GM10248 (cell line): ENCODE data around the gene PIGM.

Source experiments
- CTCF ChIA-PET: fragments of 300-600 bp; sonication (Branson Sonifier 250); formaldehyde crosslinking; extraction: SDS; loops from one replicate; lab custom pipeline; 2021; ENCODE audit warnings: antibody characterized with exemption; lab: Yijun Ruan, JAX
- POLR2A ChIA-PET: fragments of 350-650 bp; sonication (Branson Sonifier 250); formaldehyde crosslinking; extraction: SDS; loops from one replicate; lab custom pipeline; 2020; ENCODE audit warnings: antibody characterized with exemption; lab: Yijun Ruan, JAX
- DNase-seq: peaks from one replicate; pipeline ENCODE4 v3.0.0; 2012; ENCODE audit errors: extremely low spot score
- TF ChIP-seq, protein P1 (sequence below): IDR thresholded peaks from 2 replicates; pipeline ENCODE4 v1.5.1; 2012; ENCODE audit warnings: mild to moderate bottlenecking, low read depth; ENCODE audit errors: extremely low read depth, missing control alignments, control extremely low read depth

PIGM gene

DNA sequence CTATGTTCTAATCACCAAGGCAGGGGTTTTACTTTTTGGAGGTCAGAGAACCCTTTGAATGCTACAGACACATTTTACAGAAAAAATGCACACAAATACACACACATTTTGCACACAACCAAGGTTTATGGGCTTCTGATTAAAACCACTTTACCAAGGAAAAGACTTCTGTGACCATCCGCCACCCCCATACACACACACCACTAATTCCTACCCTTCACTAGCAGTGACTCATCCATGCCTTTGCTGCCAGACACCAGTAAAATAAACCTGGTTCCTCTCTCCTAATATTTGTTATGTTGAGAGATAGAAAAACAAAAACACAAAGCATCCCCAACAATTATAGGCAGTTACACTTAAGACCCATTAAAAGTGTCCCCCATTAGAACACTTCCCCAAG lies 12.9 kb downstream of the PIGM start:
- no peak for DNase-seq
- ChIA-PET POLR2A (interaction anchor here (0.7 kb wide), 1 partner anchor 1719 kb away, joined by 3 read pairs; no protein-coding TSS in a partner anchor), CTCF (interaction anchor here (1.3 to 11.2 kb wide), 4 partner anchors 12 to 84 kb away, joined by 3 to 102 read pairs (median 6); no protein-coding TSS in a partner anchor)
- TF ChIP-seq, protein P1, sequence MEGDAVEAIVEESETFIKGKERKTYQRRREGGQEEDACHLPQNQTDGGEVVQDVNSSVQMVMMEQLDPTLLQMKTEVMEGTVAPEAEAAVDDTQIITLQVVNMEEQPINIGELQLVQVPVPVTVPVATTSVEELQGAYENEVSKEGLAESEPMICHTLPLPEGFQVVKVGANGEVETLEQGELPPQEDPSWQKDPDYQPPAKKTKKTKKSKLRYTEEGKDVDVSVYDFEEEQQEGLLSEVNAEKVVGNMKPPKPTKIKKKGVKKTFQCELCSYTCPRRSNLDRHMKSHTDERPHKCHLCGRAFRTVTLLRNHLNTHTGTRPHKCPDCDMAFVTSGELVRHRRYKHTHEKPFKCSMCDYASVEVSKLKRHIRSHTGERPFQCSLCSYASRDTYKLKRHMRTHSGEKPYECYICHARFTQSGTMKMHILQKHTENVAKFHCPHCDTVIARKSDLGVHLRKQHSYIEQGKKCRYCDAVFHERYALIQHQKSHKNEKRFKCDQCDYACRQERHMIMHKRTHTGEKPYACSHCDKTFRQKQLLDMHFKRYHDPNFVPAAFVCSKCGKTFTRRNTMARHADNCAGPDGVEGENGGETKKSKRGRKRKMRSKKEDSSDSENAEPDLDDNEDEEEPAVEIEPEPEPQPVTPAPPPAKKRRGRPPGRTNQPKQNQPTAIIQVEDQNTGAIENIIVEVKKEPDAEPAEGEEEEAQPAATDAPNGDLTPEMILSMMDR, result no peak

DNA sequence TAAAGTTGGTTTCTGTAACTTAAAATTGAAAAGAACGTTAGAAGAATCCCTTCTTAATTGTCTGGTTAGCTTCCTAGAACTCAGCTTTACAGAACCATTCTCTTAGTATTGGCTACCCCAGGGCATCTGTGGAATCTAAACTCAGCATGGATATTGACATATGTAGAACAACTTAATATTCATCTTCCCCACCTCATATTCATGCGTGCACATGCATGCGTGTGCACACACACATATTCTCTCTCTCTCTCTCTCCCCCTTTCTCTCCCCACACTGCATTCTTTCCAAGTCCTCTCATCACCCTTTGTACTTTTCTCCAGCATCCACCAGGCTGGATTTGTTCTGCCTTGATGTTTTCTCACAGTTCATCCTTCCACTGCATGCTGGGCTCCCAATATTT lies 13.4 kb downstream of the PIGM start:
- TF ChIP-seq, protein P1, result no peak
- ChIA-PET CTCF (interaction anchor here (1.2 to 11.2 kb wide), 4 partner anchors 11 to 61 kb away, joined by 3 to 102 read pairs (median 6); no protein-coding TSS in a partner anchor), POLR2A (interaction anchor here (0.7 kb wide), 1 partner anchor 1720 kb away, joined by 3 read pairs; no protein-coding TSS in a partner anchor)
- DNase-seq, result no peak

DNA sequence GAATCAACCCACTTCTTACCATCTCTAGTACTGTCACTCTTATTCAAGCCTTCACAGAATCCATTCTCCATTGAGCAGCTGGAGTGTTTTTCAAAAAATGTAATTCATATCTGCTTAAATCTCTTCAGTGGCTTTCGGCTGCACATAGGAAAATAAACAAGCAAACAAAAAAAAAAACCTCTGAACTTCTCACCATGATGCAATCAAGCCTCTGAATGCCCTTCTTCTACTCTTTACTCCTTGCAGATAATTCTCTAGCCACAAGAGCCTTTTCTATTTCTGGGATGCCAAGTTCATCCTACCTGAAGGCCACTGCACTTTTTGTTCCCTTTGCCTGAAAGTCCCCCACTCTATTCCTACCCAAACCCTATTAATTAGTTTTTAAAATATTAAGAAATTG lies 14.2 kb downstream of the PIGM start:
- ChIA-PET CTCF (interaction anchor here (1.2 to 11.2 kb wide), 3 partner anchors 10 to 32 kb away, joined by 3 to 102 read pairs (median 4); no protein-coding TSS in a partner anchor), POLR2A (no interaction called here)
- DNase-seq, result no peak
- TF ChIP-seq, protein P1, result no peak

DNA sequence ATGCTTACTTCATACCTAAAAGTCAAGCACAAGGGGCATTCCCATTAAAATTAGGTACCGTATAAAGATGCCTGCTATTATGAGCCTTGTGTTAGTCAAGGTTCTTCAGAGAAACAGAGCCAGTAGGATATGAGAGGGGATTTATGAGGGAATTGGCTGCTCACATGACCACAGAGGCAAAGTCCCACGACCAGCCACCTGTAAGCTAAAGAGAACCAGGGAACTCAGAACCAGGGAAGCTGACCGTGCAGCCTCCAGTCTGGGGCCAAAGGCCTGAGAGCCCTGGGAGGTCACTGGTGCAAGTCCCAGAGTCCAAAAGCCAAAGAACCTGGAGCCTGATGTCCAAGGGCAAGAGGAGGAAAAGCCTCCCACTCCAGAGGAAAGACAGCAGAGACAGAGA lies 20.0 kb downstream of the PIGM start:
- ChIA-PET POLR2A (no interaction called here), CTCF (no interaction called here)
- DNase-seq, result no peak
- TF ChIP-seq, protein P1, result no peak

DNA sequence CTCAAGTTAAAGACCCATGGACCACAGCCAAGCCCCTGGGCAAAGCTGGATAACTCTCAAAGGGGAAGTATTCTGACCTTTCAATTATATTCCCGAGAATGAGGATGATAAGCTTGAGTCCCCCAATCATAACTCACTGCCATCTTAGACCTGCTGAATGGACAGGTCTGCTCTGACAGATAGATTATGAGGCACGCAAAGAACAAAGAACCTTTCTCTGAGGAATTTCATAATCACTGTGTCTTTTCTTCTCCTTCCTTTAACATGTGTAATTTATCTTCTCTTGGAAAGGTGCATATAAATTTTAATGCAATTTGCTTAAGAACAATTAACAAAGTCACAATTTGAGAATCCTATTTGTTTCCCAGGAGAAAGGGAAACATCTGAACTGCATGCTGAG lies 22.0 kb downstream of the PIGM start:
- POLR2A ChIA-PET, result no interaction called here
- no peak for DNase-seq
- CTCF ChIA-PET, result interaction anchor here (3.5 to 11.3 kb wide), 6 partner anchors 10 to 213 kb away, joined by 10 to 232 read pairs (median 76); partner anchors contain the start of gene FCRL6
- TF ChIP-seq, protein P1, result no peak

DNA sequence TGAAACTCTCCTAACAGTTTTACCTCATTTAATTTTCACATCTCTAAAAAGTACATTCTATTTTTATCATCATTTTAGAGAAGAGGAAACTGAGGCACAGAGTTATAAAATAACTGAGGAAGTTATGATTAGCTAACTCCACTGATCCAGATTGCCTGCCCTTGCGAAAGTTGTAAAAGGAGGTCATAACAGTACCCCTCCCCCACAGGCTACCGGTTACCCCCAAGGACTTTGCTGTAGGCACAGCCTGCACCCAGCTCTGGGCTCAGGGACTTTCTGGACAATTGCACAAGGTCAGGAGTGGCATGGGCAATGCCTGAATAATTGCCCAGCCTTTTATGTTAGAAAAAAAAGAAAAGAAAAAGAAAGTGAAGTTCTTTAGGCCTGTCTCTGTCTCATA lies 22.7 kb downstream of the PIGM start:
- POLR2A ChIA-PET, result no interaction called here
- TF ChIP-seq, protein P1, result no peak
- CTCF ChIA-PET, result interaction anchor here (0.9 to 11.3 kb wide), 13 partner anchors 10 to 876 kb away, joined by 3 to 232 read pairs (median 25); partner anchors contain the start of genes DUSP23, FCRL6 and PIGM
- DNase-seq, result no peak
